Spleen (tissue), 11 donors: ENCODE measurements around the gene EPC2. TPM values are rescaled to one million over a fixed set of nuclear protein-coding genes. Genes with fewer than 3 reads are reported as not detected.
"Not testable (repeated sequence)": the region's sequence is repeated elsewhere in the genome, so short reads cannot be mapped to it uniquely, and the experiment has no call there.

Source experiments
- DNase-seq: peaks from one replicate; pipeline ENCODE4 v3.0.0-alpha.2; 2020
- H3K27ac ChIP-seq, 8 donors: fragments of 200-600 bp; sonication (generic) in 7 of 8; 1 replicate in 4 of 8; 2 replicates in 4 of 8; pipeline versions ENCODE4 v1.5.0 to v1.8.0; 2016 to 2021; ENCODE audit warnings: inconsistent platforms in 4 of 8, mild to moderate bottlenecking in 4 of 8, moderate library complexity in 1 of 8
- H3K27me3 ChIP-seq, 7 donors: fragments of 200-600 bp; sonication (generic) in 6 of 7; replicated peaks in 1 of 7; 1 replicate in 4 of 7; 2 replicates in 3 of 7; pipeline versions ENCODE4 v1.5.0 to v1.8.0; 2016 to 2021; ENCODE audit warnings: inconsistent platforms in 3 of 7, mild to moderate bottlenecking in 1 of 7
- H3K36me3 ChIP-seq, 6 donors: fragments of 200-600 bp; sonication (generic) in 5 of 6; 1 replicate in 4 of 6; 2 replicates in 2 of 6; pipeline versions ENCODE4 v1.5.0 to v1.8.0; 2016 to 2021; ENCODE audit warnings: inconsistent platforms in 2 of 6
- H3K4me1 ChIP-seq, 6 donors: fragments of 200-600 bp; sonication (generic) in 5 of 6; 1 replicate in 3 of 6; 2 replicates in 3 of 6; pipeline versions ENCODE4 v1.5.0 to v1.8.0; 2016 to 2021; ENCODE audit warnings: inconsistent platforms in 3 of 6
- H3K4me3 ChIP-seq, 8 donors: fragments of 200-600 bp; sonication (generic) in 7 of 8; 1 replicate in 4 of 8; 2 replicates in 4 of 8; pipeline versions ENCODE4 v1.5.0 to v1.8.0; 2016 to 2021; ENCODE audit warnings: inconsistent platforms in 4 of 8, mild to moderate bottlenecking in 4 of 8, moderate library complexity in 2 of 8
- H3K9me3 ChIP-seq, 8 donors: fragments of 200-600 bp; sonication (generic) in 7 of 8; 1 replicate in 4 of 8; 2 replicates in 4 of 8; pipeline versions ENCODE4 v1.5.0 to v1.8.0; 2016 to 2021; ENCODE audit warnings: inconsistent platforms in 4 of 8
- CTCF ChIP-seq, 11 experiments: fragments of 200-600 bp in 7 of 11; fragments of 450-650 bp in 4 of 11; sonication (generic) in 4 of 11; IDR thresholded peaks in 8 of 11; conservative IDR thresholded peaks in 3 of 11; 1 replicate in 7 of 11; 2 replicates in 4 of 11; pipeline versions ENCODE4 v1.4.0 to v1.8.0; 2016 to 2021; ENCODE audit warnings: antibody characterized with exemption in 11 of 11, inconsistent platforms in 4 of 11, mild to moderate bottlenecking in 1 of 11
- POLR2A ChIP-seq, 3 donors: fragments of 450-650 bp; IDR thresholded peaks; one replicate each; pipeline ENCODE4 v1.5.1; 2017; ENCODE audit warnings: antibody characterized with exemption in 3 of 3, mild to moderate bottlenecking in 1 of 3
- POLR2AphosphoS5 ChIP-seq, 3 donors: sonication (generic); formaldehyde crosslinking; IDR thresholded peaks; one replicate each; pipeline ENCODE4 v1.5.1; 2017; ENCODE audit warnings: antibody characterized with exemption in 3 of 3
- whole genome bisulfite sequencing, 5 donors: extraction: QIAGEN DNeasy Blood & Tissue Kit in 3 of 5; methylation state at CpG; one replicate each; pipeline versions ENCODE4 v1.1.5 to v1.1.7; 2013 to 2018; 5-methylcytosine and 5-hydroxymethylcytosine counted together
- intact Hi-C: fragments of 100-400 bp; cut with DNase I; formaldehyde crosslinking; loops from one replicate; pipeline ENCODE4 v1.15.0; 2023; ENCODE audit warnings: low total_unique reads
- polyA plus RNA-seq, 3 donors: library from polyadenylated mRNA; stranded (reverse); fragments of 200-250 nt; gene quantifications; one replicate each; pipeline ENCODE4 v1.2.1, GENCODE V29; 2013
- total RNA-seq, 7 donors: library from RNA; depleted of rRNA in 3 of 7; stranded (reverse); fragments of >200 nt in 3 of 7; fragmentation: NEBNext Ultra II Directional in 4 of 7; extraction: Animal tissue kit (Norgen Biotek cat#: 25700) in 4 of 7; gene quantifications; one replicate each; pipeline versions ENCODE4 v1.1.0 to v1.2.1, GENCODE V29; 2016 to 2021
- donor health status: healthy with polysubstance abuse.
- donor health status: DM: no; HTN: no; CAD: no; lungs with moderate emphysema.
- donor health status: DM: no; HTN: no; CAD: no.
- donor health status: Bipolar disorder and iron deficiency.
- donor health status: healthy.
- donor health status: DM: no; HTN: no; CAD: no.
- donor health status: DM: yes; HTN: yes; CAD: no.

Gene EPC2
- total and polyA plus RNA-seq, 10 donors, result 7.4 to 49.0 (median 40.7) TPM

GRCh38 chr2:148644883-148645538 is 460 bp downstream of the EPC2 start:
- Histone ChIP-seq H3K9me3 (no peaks in the 10 kb centered on the region), H3K4me1 (peaks cover 24 to 61% (median 48%) of the 10 kb centered on the region in 6 donors), H3K36me3 (no peaks in the 10 kb centered on the region), H3K27ac (peak overlapping the region; percentile 99 to 100 (median 100)), H3K4me3 (peak overlapping the region; percentile 94 to 100 (median 98)), H3K27me3 (no peaks in the 10 kb centered on the region)
- peak; percentile 99 for DNase-seq
- 0 to 1% (median 0%) methylated on average over 38 to 64 of the region's 69 CpGs for WGBS, 5 donors
- intact Hi-C loops, result no loop called here
- TF ChIP-seq POLR2AphosphoS5 (IDR thresholded peaks at IDR 0.05) (peak; percentile 30 to 78 (median 62)), POLR2A (IDR thresholded peaks at IDR 0.05) (no peak), CTCF (IDR thresholded peaks at IDR 0.05 in 8 of 11, conservative IDR thresholded peaks at IDR 0.05 in 3 of 11) (peak in 7 of 11 experiments; percentile 31 to 60 (median 54))

- TF ChIP-seq POLR2AphosphoS5 (IDR thresholded peaks at IDR 0.05), result peak in 1 of 3 donors; percentile 54
- peak in 1 of 3 donors; percentile 41 for TF ChIP-seq POLR2A (IDR thresholded peaks at IDR 0.05)
- TF ChIP-seq CTCF (IDR thresholded peaks at IDR 0.05 in 8 of 11, conservative IDR thresholded peaks at IDR 0.05 in 3 of 11), result no peak
- H3K9me3 ChIP-seq, result no peaks in the 10 kb centered on the region
- peak; percentile 94 for DNase-seq
- H3K27me3 ChIP-seq, result no peaks in the 10 kb centered on the region
- 0 to 1% (median 0%) methylated on average over 36 to 47 of the region's 47 CpGs for WGBS, 5 donors
- H3K36me3 ChIP-seq, result no peaks in the 10 kb centered on the region
- intact Hi-C loops, result no loop called here
- H3K27ac ChIP-seq, result peak overlapping the region; percentile 99 to 100 (median 100)
- peak overlapping the region; percentile 94 to 100 (median 98) for H3K4me3 ChIP-seq
- H3K4me1 ChIP-seq, result peaks cover 25 to 68% (median 55%) of the 10 kb centered on the region in 6 donors
Measured at GRCh38 chr2:148645539-148646230, 1.1 kb downstream of the EPC2 start.

GRCh38 chr2:148646231-148646559 is 1.6 kb downstream of the EPC2 start:
- Histone ChIP-seq H3K9me3 (no peaks in the 10 kb centered on the region), H3K27me3 (no peaks in the 10 kb centered on the region), H3K27ac (peak overlapping the region in 7 of 8 donors; percentile 99 to 100 (median 100)), H3K36me3 (no peaks in the 10 kb centered on the region), H3K4me3 (peak overlapping the region; percentile 94 to 100 (median 98)), H3K4me1 (peaks cover 31 to 73% (median 60%) of the 10 kb centered on the region in 6 donors)
- intact Hi-C loops, result no loop called here
- WGBS, 5 donors, result 29 to 45% (median 38%) methylated on average over 4 of the region's 4 CpGs
- no peak for DNase-seq
- no peak for TF ChIP-seq CTCF (IDR thresholded peaks at IDR 0.05 in 8 of 11, conservative IDR thresholded peaks at IDR 0.05 in 3 of 11)

GRCh38 chr2:148647711-148648110 is 3.2 kb downstream of the EPC2 start:
- H3K9me3 ChIP-seq, H3K36me3 ChIP-seq, H3K4me3 ChIP-seq, DNase-seq, H3K27me3 ChIP-seq, intact Hi-C loops, H3K27ac ChIP-seq: not testable (repeated sequence)
- peaks cover 44 to 83% (median 74%) of the 10 kb centered on the region in 6 donors for H3K4me1 ChIP-seq
- 95 to 99% (median 96%) methylated on average over 12 of the region's 12 CpGs for whole genome bisulfite sequencing, 5 donors
